Body of pancreas (tissue), 4 donors: Measurements from ENCODE around the gene UNC93A. TPM values are rescaled to one million over a fixed set of nuclear protein-coding genes. Genes with fewer than 3 reads are reported as not detected.

ENCODE experiments used
- ATAC-seq: fragments of 150-250 bp; one replicate; pipeline ENCODE4 v1.9.1; 2016
- DNase-seq, 4 donors: peaks; one replicate each; pipeline ENCODE4 v3.0.0-alpha.2; 2019
- H3K27ac ChIP-seq, 4 donors: fragments of 200-600 bp; sonication (generic); 1 replicate in 3 of 4; 2 replicates in 1 of 4; pipeline versions ENCODE4 v1.5.1 to v1.6.1; 2016 to 2019; ENCODE audit warnings: mild to moderate bottlenecking in 1 of 4, mixed read lengths in 1 of 4, moderate library complexity in 1 of 4
- H3K27me3 ChIP-seq, 2 donors: fragments of 200-600 bp; sonication (generic); one replicate each; pipeline ENCODE4 v1.6.0; 2016; ENCODE audit warnings: mild to moderate bottlenecking in 1 of 2
- H3K36me3 ChIP-seq, 2 donors: fragments of 200-600 bp; sonication (generic); replicated peaks in 1 of 2; 2 replicates each; pipeline ENCODE4 v1.5.1; 2016; ENCODE audit warnings: low read depth in 2 of 2; ENCODE audit not compliant: insufficient read depth in 1 of 2
- H3K4me1 ChIP-seq: fragments of 200-600 bp; sonication (generic); one replicate; pipeline ENCODE4 v1.6.0; 2016
- H3K4me3 ChIP-seq, 2 donors: fragments of 200-600 bp; sonication (generic); 1 replicate in 1 of 2; 2 replicates in 1 of 2; pipeline ENCODE4 v1.5.1; 2016 to 2019
- H3K9me3 ChIP-seq, 3 donors: fragments of 200-600 bp; sonication (generic); 1 replicate in 2 of 3; 2 replicates in 1 of 3; pipeline ENCODE4 v1.5.1; 2016
- CTCF ChIP-seq, 7 experiments: fragments of 450-650 bp in 4 of 7; fragments of 200-600 bp in 3 of 7; sonication (generic) in 3 of 7; IDR thresholded peaks; one replicate each; pipeline ENCODE4 v1.5.1; 2016 to 2019; ENCODE audit warnings: antibody characterized with exemption in 7 of 7
- POLR2A ChIP-seq, 3 donors: fragments of 450-650 bp; IDR thresholded peaks; one replicate each; pipeline ENCODE4 v1.6.1; 2016; ENCODE audit warnings: antibody characterized with exemption in 3 of 3, mild to moderate bottlenecking in 2 of 3
- WGBS, 2 donors: methylation state at CpG; one replicate each; pipeline ENCODE4 v1.1.5; 2017; 5-methylcytosine and 5-hydroxymethylcytosine counted together
- intact Hi-C: fragments of 100-400 bp; cut with DNase I; formaldehyde crosslinking; loops from one replicate; pipeline ENCODE4 v1.15.1; 2023
- total RNA-seq, 2 donors: library from RNA; depleted of rRNA; stranded (reverse); fragments of >200 nt; gene quantifications; one replicate each; pipeline ENCODE4 v1.1.0, GENCODE V29; 2016

UNC93A gene
- total RNA-seq, 2 donors from 2014 or later = not detected

- 91% methylated on average over 9 to 10 of the region's 12 CpGs for WGBS, 2 donors
- Histone ChIP-seq H3K27me3 (no peaks in the 10 kb centered on the region), H3K4me3 (no peak overlapping the region), H3K9me3 (no peaks in the 10 kb centered on the region), H3K4me1 (no peaks in the 10 kb centered on the region), H3K36me3 (no peaks in the 10 kb centered on the region), H3K27ac (no peak overlapping the region)
- ATAC-seq (no peak), DNase-seq (no peak)
- intact Hi-C loops = no loop called here
- TF ChIP-seq POLR2A (IDR thresholded peaks at IDR 0.05) (no peak), CTCF (IDR thresholded peaks at IDR 0.05) (no peak)
Observed at GRCh38 chr6:167267921-167268401, 23.2 kb upstream of the UNC93A start.

DNA sequence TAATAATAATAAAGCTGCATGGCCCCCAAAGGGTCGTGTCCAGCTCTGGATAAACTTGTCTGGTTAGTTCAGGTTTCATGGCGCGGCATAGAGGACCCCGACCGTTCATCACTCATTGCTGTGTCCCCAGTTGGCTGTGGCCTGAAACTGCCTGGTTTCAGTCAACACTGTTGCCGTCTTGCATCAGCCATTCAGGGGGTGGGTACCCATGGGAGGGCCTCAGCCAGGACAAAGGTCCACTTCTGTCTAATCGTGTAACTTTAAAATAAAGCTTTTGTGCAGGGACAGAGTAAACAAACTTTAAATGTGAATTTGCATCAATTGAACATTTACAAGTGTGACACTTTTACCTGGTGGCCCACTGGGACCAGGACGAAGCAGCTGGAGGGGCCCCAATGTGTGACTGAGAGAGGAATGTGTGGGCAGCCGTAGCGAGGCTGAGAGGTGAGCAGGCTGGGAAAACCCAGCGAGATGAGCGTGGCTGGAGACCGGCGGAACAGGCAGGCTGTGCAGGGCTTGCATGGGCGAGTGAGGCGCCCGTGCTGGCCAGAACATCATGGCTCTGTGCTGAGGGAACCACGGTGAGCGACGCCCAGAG lies 22.3 kb upstream of the UNC93A start:
- no peak overlapping the region for H3K27ac ChIP-seq
- no peaks in the 10 kb centered on the region for H3K36me3 ChIP-seq
- TF ChIP-seq POLR2A (IDR thresholded peaks at IDR 0.05) (no peak), CTCF (IDR thresholded peaks at IDR 0.05) (no peak)
- H3K4me1 ChIP-seq = no peaks in the 10 kb centered on the region
- ATAC-seq (no peak), DNase-seq (no peak)
- intact Hi-C loops = no loop called here
- H3K4me3 ChIP-seq = no peak overlapping the region
- H3K27me3 ChIP-seq = no peaks in the 10 kb centered on the region
- 79 to 85% methylated on average over 20 of the region's 20 CpGs for WGBS, 2 donors
- no peaks in the 10 kb centered on the region for H3K9me3 ChIP-seq

DNA sequence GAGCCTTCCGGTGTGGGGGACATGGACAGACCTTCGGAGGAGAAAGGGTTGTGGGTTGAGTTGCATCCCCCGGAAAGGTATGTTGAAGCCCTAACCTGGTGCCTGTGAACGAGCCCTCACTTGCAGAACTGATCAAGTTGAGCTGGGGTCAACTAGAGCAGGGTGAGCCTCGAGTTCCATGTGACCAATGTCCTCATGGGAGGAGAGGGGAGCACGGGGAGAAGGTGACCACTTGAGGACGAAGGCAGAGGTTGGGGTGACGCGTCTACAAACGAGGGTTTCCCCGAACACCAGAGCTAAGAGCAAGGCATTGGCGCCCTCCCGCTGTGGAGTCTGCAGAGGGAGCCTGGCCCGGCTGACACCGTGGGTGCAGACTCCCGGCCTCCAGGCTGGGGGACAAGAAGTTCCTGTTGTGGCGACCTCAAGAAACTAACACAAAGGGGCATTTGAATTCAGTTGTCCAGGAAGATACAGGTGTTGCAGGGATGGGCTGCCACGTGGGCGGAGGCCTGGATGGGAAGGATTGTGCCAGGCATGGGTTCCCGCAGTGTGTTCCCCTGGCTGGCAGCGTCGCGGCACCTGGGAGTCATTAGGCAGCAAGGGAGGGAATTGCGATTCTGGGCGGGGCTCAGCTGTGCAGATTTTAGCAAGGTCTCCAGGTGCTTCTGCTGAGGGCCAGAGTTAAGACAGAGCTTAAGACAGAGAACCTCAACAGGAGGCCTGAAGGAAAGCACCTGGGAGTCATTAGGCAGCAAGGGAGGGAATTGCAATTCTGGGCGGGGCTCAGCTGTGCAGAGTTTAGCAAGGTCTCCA lies 20.4 kb upstream of the UNC93A start:
- intact Hi-C loops = no loop called here

GRCh38 chr6:167272151-167272550 lies 19.0 kb upstream of the UNC93A start:
- WGBS, 2 donors = 56 to 60% methylated on average over 6 of the region's 6 CpGs
- DNase-seq (no peak), ATAC-seq (no peak)
- Histone ChIP-seq H3K4me1 (no peaks in the 10 kb centered on the region), H3K36me3 (no peaks in the 10 kb centered on the region), H3K27me3 (no peaks in the 10 kb centered on the region), H3K27ac (no peak overlapping the region), H3K4me3 (no peak overlapping the region), H3K9me3 (no peaks in the 10 kb centered on the region)
- intact Hi-C loops = no loop called here
- no peak for TF ChIP-seq CTCF (IDR thresholded peaks at IDR 0.05)
- no peak for TF ChIP-seq POLR2A (IDR thresholded peaks at IDR 0.05)

More for the DNA sequence above, 20.4 kb upstream of the UNC93A start:
- H3K4me3 ChIP-seq = no peak overlapping the region
- H3K9me3 ChIP-seq = no peaks in the 10 kb centered on the region
- ATAC-seq = no peak
- TF ChIP-seq POLR2A (IDR thresholded peaks at IDR 0.05) = no peak
- TF ChIP-seq CTCF (IDR thresholded peaks at IDR 0.05) = no peak
- WGBS, 2 donors = 85 to 93% methylated on average over 26 of the region's 26 CpGs
- no peaks in the 10 kb centered on the region for H3K36me3 ChIP-seq
- H3K4me1 ChIP-seq = no peaks in the 10 kb centered on the region
- H3K27me3 ChIP-seq = no peaks in the 10 kb centered on the region
- DNase-seq = no peak
- H3K27ac ChIP-seq = no peak overlapping the region
